Measurements from ENCODE around the gene MED27.

Gene MED27, protein sequence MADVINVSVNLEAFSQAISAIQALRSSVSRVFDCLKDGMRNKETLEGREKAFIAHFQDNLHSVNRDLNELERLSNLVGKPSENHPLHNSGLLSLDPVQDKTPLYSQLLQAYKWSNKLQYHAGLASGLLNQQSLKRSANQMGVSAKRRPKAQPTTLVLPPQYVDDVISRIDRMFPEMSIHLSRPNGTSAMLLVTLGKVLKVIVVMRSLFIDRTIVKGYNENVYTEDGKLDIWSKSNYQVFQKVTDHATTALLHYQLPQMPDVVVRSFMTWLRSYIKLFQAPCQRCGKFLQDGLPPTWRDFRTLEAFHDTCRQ

DNA sequence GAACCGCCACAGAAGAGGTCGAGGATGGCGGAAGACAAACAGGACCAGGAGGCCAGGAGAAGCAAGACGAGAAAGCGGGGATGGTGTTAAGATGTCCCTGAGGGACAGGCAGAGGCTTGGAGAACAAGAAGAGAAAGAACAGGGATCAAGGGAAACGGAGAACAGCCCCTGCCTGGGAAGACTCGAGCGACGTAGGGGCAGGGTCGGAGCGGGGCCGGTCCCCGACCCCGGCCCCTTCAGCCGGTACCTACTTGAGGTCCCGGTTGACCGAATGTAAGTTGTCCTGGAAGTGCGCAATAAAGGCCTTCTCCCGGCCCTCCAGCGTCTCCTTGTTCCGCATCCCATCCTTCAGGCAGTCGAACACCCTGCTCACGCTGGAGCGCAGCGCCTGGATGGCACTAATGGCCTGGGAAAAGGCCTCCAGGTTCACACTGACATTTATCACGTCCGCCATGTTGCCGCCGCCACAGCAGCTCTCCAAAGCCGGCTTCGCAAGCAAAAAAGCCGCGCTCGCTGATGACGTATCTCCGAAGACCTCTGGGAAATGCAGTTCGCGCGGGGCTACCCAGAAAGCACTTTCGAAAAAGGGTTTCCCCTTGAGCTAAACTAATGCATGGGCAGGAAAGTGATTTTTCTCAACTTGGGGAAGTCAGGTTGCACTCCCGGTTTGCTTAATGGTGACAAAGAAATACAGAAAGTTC lies at the start of gene MED27:
Gene MED27 (minus strand): TSS at position 477 of the 701 bp plus-strand sequence. CDS start 23 bp downstream, at position 454.
- FAIRE-seq: no peak

DNA sequence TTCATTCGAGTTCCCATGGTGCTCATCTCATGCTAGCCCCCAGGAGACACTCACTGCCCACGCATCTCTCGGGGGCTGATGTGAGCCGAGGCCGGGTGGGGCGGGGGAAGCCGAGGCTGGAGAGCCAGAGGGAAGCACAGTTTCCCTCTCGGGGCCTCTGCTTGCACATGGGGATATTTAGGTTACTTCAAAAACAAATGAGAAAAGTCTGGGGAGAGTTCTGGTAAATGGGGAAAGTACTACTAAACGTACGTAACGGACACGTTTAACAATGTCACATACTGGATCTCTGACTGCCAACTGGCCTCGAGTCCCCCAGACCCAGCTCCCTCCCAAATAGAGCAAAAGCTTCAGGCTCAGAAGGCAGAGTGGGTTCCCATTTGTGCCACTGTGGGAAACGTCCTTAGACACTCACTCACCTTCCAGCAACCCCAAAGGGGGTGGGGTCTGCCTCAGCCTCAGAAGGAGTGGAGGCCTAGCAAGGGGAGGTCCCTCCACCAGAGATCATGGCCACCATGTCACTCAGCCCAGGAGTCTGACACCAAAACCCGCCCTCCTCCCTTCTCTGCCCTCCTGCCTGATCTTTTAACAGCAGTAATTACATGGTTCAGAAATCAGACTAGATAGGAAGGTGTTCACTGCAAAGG lies 48.3 kb upstream of the MED27 start:
- FAIRE-seq: no peak

DNA sequence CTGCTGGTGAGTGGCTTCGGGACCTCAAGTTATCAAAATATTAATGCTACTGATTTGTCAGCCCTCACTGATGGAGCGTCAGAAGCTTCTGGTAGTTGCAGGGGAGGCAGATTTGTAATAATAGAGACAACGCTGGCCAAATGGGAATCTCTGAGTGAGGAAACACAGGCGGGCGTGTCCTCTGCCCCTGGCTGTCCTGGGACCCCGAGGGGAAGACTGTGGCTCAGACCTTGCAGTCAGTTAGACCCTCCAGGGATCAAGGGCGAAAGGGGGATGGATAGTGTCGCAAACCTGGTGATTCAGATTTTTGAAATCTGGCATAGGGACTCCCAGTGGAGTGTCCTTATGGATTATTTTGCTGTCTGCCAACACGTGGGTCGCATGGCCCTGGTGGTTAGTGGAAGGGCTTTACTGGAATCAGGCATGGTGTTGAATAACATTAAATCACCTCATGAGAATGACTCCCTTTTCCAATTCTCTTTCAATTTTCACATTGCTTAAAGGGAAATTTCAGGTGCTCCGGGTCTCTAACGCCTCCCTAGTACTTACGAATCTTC lies 47.1 kb upstream of the MED27 start:
- FAIRE-seq: no peak

DNA sequence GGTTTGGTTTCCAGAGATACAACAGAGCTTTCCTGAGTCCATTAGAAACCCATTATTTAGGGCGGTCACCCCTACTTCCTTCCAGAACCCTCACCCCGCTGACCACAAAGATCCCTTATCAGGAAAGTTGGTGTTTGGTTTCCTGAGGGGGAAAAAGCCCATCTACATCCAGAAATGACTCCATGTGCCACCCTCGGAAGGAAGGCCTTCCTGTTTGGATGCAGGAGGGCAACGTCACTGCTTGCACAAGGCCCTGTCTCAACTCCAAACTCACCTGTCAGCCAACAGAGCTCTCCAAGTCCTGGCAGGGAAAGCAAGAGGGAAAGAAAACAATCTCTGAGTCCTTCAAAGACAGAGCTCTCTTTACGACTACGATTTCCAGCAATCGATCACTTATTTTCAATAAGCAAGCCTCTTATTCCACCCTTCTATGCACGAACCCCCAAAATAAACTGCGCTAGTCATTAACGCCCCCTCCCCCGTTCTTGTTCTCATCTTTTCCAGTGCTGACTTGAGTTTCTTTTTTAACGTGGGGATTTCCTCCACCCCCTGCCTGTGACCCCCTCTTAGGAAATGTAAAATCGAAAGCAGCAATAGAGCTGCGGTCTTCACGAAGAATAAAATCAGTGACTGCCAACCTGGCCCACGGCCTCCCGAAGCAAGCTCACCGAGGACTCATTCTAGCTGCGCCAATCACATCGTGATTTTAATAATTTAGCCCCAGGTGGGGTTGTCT lies 46.4 kb upstream of the MED27 start:
- FAIRE-seq: no peak

DNA sequence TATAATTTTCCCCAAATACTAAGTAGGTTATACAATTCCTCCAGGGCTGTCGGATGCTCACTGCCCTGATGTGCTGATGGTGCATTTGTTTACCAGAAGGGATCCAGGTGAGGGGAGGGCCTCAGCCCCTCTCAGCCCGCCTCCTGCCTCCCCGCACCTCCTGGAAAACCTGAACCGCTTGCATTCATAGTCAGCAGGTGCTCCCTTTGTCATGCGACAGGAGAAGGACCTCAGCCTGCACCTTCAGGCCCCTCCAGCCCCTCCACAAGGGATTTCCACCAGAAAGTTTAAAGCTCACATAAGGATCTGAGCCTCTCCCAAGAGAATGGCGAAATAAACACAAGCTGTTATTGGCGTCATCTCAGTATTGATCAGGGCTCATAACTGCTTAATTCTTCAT lies 45.7 kb upstream of the MED27 start:
- no peak for FAIRE-seq

DNA sequence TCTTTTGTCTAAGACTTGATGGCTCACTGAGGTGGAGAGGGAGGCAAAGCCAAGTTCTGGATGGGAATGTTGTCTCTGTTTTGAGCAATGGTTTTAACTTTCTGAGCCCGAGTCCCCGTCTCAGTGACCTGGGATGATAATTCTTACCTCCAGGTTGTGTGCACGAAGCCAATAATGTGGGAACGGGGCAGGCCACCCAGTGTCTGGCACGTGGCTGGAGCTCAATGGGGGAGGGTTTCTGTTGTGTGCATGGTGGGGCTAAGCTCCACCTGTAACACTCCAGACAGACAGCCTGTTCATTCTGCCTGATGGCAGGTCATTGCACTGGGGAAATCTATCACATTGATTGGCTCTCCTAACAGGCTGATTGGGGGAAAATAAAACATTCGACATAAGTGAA lies 45.1 kb upstream of the MED27 start:
- FAIRE-seq: no peak

DNA sequence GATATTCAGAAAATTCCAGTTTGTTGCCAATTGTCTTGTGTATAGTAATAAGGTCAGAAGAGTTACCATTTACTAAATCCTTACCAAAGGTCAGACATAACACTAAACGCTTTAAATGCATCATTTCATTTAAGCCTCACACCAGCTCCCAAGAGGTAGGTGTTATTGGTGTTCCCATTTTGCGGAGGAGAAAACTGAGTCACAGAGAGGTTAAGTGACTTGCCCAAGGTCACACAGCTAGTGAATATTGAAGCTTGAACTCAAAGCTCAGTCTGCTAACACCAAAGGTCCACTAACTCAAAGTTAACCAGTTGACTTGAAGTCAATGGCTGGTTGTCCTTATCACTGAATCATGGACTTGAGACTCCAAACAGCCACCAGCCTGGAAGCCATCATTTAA lies 41.4 kb upstream of the MED27 start:
- FAIRE-seq: no peak

DNA sequence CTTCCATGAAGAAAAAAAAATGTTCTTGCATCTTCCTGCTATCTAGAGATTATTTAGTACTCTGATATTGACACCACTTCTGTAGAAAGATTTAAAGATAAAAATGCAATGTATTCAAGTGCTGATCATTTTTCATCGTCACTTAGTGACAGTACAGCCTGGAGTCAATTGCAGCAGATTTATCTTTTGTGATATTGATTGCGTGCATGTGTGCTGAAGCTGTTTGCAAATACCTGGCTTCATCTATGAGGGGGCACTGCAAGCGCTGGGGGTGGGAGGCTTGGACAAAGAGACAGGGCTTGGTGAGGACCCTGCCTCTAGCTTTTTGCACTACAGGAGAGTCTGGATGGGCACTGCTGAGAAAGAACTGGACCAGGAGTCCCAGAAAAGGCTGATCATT lies 38.0 kb upstream of the MED27 start:
- no peak for FAIRE-seq

DNA sequence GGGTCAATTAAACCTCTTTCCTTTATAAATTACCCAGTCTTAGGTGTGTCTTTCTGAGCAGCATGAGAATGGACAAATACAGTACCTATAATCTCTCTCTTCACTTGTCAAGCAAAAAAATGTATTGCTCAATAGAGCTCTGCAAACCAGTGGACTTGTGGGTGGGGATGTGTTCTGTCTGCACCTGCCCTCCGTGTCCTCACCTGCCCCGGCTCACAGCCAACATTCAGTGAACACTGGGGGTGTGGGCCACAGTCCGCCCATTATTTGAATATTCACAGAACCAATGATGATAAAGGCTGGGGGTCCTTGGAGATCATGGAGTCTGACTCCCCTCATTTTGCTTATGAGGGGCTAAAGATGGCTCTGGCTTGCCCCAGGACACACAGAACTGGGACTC lies 36.9 kb upstream of the MED27 start:
- FAIRE-seq: no peak

DNA sequence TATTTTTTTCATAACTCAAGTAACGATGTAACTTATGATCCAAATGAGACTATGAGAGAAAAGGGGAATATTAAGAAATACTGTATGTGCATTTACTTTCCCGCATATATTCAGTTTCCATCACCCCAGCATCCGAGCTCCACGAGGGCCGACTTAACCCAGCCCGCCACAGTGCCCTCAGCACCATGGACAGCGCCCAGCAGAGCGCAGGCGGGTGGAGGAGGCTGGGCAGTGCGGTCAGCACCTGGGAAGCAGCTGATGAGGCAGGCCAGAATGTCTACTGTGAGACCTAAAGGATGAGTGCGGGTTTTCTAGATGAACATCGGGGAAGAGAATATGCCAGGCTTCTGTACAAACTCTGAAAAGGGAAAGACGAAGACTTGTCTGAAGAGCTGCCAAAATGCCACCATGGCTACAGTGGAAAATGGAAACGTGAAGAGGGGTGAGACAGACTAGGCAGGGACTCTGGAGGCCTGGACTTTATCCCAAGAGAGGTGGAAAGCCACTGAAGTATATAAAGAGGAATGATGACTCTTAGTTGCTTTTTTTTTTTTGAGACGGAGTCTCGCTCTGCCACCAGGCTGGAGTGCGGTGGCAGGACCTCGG lies 34.5 kb upstream of the MED27 start:
- no peak for FAIRE-seq

DNA sequence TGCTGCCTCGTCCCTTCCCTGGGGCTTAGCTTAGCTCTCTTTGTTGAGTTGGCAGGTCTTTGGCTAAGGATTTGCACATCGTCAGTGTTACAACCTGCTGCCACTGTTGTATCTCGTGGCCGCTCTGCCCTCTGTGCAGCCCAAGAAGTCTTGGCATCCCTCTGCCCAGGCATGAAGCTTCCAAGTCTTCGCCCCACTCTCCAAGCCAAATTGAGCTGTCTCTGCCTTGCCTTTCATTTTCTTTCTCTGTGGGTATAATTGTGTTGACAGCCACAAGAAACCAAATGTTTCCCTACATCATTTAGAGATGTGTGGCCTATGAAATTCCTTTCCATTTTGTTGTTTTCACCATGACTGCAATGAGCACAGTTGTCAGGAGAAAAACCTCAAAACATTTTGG lies 29.6 kb upstream of the MED27 start:
- no peak for FAIRE-seq

DNA sequence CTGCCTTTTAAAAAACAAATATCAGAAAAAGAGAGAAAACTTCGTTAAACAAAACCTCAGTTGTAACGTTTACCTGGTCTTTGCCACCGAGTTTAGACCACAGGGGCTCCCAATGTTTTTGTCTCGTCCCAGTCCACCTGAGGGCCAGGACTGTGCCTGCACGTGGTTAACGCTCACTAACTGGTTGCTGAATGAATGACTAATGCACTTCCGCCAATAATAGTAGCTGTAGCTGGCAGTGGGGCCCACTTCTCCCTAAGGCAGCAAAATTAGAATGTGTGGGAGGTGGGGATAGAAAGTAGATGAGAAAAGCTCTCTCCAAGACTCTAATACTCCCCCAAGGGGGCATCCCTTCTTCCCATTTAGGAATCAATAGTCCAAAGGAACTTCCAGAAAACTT lies 29.1 kb upstream of the MED27 start:
- FAIRE-seq: no peak

DNA sequence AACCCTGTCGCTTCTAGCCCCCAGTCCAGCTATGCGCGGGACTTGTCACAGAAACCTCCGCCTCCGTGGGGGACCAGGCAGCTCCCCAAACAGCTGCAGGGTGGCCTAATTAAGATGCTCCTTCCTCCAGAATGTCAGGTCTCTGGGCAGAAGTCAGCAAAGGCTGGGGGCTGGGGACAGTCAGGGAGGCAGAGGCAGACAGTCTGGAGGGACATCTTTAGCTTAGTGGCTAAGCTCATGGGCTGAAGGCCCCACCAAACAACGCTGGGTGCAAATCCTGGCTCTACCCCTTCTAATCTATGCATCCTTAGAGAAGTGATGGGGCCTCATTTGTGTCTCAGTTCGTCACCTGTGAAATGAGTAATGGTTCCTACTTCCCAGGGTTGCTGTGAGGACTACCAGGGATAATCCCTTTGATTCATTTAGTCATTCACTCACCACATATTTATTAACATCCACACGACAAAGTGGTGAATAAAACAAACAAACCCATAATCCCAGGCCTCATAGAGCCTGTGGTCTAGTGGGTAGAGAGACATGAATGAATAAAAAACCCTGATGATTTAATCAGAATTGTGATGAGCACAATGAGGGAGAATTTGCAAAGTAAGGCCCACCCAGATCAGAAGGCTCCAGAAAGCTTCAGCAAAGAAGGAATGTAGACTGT lies 20.2 kb upstream of the MED27 start:
- no peak for FAIRE-seq

DNA sequence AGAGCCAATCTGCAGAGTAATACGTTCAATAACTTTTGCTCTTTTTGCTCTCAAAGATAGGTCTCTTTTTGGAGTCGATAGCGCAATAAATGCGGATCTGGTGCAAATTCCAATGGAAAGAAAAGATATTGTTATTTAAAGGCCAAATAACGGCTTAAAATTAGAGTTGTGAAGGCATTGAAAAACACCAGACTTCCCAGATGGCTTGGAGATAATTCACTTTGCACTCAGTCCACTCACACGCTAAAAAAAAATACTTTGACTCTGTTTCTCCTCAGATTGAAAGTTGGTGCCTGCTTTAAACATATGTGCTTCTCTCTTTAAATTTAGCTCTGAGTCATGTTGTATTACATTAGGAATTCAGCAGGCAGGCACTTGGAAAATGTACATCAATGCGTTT lies 19.5 kb upstream of the MED27 start:
- no peak for FAIRE-seq

DNA sequence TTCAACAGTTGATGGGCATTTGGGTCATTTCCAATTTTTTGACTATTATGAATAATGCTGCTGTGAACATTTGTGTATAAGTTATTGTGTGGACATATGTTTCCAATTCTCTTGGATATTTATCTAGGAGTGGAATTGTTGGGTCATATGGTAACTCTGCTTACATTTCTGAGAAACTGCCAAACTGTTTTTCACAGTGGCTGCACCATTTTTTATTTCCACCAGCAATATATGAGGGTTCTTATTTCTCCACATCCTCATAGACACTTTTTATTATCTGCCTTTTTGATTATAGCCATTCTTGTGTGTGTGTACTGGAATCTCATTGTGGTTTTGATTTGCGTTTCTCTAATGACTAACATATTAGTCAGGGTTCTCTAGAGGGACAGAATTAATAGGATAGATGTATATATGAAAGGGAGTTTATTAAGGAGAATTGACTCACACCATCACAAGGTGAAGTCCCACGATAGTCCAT lies 14.7 kb upstream of the MED27 start:
- FAIRE-seq: no peak

DNA sequence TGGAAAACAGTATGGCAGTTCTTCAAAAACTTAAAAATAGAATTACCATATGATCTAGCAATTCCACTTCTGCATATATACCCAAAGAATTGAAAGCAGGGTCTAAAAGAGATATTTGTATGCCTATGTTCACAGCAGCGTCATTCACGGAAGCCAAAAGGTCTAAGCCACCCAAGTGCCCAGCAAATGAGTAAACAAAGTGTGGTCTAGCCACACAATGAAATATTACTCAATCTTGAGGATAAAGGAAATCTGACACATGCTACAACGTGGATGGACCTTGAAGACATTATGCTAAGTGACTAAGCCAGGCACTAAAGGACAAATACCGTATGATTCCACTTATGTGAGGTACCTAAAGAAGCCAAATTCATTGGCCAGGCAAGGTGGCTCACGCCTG lies 11.1 kb upstream of the MED27 start:
- no peak for FAIRE-seq

DNA sequence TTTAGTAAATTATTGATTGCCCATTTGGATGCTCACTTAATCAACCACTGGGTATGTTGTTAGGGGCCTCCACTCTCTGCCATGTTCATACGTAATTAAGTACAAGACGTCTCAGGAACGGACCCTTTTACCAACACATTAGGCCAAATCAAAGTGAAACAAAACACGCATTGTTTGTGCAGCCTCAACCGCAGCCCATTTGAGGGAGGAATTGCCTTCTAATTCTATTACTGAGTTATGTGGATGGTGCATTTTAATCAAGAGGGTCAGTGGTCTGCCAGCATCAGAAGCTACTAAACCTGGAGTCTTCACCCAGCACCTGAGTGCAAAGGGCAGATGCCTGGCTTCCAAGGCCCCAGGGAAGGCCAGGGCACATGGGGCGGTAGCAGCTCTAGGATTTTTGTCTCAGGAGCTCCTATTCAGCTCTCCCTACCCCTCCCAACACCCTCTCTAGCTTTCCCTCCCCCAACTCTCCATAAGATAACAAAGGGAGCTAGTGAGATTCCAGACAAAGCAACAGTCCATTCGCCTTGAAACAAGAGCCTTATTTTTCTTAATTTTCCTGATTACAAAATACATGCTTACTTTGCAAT lies 7.9 kb upstream of the MED27 start:
- no peak for FAIRE-seq

DNA sequence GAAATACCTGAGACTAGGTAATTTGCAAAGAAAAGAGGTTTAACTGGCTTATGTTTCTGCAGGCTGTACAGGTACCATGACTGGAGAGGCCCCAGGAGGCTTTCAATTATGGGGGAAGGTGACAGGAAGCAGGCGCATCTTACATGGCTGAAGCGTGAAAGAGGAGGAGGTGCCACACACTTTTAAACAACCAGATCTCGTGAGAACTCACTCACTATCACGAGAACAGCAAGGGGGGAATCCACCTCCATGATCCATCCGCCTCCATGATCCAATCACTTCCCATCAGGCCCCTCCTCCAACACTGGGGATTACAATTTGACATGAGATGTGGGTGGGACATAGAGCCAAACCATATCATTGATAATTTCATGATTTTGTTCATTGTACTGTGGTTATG lies 2.5 kb upstream of the MED27 start:
- FAIRE-seq: no peak

DNA sequence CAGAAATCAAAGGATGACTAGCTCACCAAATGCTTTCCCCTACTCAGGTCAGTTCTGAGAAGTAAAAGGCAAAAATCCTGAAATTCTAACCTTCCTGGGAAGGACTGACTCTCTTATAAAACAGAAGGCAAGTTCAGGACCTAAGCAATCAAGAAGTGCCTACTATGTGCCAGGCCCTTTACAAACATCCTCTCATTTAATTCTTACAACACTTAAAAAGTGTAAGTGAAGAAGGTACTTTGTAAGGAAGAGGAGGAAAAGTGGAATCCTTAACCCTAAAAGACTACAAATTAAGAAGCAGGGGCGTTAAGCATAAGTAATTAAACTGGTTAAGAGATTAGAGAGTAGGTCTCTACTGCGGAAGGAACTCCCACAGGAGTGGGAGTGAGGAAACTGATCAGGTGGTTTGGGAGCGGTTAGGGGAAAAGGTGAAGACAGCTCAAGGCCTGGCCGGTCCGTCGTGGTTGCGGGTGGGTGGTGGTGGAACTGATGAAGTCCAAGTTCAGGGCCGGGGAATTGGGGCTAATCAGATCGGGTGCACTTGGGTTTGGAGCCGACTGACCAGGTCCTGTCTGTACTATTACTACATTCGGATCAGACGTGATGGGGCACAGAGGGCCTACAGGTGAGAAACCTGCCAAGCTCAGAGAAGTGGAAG lies 839 bp downstream of the MED27 start:
- no peak for FAIRE-seq

DNA sequence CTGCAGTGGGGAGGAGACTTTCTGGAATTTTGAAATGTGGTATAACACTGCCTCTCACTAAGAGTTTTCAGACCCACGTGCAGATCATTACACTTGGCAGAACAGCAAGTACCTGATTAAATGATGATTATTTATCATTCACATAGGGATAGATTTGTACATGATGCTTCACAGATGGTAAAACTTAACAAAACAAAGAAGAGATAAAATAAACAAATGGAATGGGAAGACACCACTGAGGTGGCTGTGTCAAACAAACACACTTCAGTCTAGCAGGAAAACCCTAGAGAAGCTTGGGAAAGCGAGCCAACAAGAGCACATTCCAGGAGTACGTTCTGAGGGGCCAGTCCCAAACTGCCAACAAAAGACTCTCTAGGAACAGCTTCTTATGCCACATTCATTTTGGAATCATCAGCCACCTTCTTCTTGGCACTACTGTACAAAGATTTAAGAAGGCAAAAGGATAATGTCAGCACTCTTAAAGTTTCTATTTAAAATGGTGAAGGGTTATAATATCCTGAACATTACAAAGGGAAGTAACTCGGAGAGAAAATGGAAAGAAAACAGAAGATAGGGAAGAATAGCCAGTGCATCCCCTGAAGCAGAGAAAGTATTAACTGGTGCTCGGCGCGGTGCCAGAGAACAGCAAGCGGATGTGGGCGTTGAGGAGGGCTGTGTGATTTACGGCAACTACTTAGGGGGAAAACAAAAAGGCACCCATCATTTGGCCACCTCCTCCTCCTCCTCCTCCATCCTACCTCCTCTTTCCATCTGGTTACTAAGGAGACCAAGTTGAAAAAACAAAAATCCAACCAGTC lies 1.6 kb downstream of the MED27 start:
- FAIRE-seq: no peak

All from islet of Langerhans (tissue), 1 donor.